HG02623 (cell line): ENCODE results near the gene GIPC3.
A peak's percentile ranks its signal among the peaks of the same experiment; 100 is the strongest.
"Not testable (repeated sequence)": the region's sequence is repeated elsewhere in the genome, so short reads cannot be mapped to it uniquely, and the experiment has no call there.

Experiments
- ATAC-seq: cut with Tn5 transposase; IDR thresholded peaks from one replicate; pipeline ENCODE4 v1.9.1; 2021; ENCODE audit warnings: moderate library complexity; ENCODE audit not compliant: unreplicated experiment

Gene GIPC3

DNA sequence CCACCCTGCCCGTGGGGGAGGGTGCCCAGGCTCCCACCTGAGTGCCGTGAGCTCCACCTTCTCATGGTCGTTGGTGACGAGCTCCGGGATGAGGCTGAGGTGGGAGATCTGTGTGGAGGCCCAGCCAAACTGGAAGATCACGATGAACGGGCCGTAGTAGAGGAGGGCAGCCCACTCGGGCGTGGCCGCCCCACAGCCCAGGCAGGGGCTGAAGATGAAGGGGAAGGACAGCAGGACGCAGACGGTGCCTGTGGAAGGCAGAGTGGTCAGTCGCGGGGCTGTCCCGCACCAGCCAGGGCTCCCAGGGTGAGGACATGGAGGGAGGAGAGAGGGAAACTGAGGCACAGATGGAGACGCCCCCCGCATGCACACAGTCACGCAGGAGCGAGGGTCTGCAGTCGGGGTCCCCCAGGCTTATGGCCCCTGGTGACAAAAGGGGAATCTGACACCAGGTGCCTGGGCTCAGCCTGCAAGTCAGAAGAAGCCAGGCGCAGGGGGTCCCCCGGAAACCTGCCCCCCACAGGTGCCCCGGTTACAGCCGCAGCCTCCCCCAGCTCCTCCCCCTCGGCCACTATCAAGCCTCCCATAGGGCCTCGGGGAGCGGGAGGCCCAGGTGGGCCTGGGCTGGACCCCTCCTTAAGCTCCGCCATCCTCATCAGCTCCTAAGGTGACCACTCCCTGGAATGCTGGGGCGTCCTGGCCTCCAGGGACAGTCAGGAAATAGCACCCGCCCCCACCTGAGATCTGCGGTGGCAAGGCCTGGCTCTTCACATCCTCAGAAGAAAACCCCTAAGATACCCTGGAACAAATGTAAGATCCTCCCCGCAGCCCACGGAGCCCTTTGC is 34.1 kb upstream of the GIPC3 start:
- ATAC-seq, result no peak

DNA sequence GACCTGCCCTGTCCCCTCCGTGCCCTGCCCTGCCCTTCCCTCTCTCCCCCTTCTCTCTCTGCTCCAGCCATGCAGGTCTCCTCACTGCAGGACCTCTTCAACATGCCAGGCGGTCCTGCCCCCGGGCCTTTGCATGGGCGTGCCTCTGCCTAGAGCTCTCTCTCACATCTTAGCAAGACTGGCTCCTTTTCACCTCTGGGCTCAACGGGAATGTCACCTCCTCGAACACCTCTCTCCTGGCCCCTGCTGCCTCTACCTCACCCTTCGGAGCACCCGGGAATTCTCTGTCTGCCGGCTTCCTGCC is 33.5 kb upstream of the GIPC3 start:
- no peak for ATAC-seq

DNA sequence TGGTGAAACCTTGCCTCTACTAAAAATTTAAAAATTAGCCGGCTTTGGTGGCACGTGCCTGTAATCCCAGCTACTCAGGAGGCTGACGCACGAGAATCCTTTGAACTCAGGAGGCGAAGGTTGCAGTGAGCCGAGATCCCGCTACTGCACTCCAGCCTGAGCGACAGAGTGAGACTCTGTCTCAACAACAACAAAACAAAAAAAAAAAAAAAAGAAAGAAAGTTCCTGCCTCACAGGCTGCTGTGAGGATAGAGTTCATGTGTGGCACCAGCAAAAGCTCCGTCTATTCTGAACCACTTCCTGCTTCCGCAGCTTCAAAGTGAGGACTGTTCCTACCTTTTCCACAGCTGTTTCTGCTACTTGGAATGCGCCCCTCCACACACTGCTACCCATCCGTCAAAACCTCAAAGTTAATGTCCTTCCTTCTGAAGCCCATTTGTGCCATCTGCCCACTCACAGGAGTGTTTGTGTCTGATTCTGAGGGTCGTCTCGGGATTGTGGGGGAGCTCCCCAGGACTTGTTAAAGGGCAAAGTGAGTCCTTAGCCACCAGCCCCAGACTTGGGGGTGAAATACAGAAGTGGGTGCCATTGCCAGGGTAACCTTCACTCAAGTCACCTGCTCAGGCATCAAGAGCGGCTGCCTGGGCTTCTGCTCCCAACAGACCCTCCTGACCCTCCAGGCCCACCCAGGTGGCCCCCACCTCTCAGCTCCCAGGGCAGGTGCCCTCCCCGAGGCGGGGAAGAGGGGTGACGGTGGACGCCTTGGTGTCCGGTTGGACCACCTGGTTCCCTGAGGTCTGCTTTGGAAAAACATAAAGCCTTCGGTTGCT is 30.8 kb upstream of the GIPC3 start:
- ATAC-seq, result no peak

DNA sequence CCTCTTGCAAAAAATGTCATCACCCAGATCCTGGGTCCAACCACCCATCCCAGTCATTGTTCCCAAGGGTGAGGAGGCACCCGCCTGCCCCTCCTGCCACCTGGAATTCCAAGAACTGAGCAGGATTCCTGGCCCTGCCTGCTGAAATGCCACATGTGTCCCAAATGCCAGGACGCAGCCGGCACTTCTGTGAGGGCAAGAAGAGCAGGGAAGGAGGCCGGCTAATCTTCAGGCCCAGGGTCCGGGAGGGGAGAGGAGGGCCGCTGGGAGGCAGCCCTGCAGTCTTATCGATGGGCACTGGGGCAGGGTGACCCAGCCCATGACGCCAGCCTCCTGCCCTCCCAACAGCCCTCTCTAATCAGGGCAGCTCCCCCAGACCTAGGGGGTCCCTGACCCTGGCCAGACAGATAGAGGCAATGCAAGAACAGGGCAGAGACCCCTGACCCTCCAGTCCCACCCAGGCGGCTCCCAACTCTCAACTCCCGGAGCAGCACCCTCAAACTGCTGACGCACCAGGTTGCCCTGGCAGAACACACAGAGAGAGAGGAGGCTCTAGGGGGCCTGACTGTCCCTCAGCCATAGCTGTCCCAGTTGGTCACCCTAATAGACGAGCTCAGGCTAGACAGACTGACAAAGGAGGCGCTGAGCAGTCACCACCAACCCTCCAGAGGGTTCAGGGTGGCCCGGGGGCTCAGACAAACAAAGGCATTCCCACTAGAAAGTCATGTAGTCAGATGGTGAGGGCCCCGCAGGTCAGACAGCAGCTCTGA is 29.4 kb upstream of the GIPC3 start:
- ATAC-seq, result no peak

DNA sequence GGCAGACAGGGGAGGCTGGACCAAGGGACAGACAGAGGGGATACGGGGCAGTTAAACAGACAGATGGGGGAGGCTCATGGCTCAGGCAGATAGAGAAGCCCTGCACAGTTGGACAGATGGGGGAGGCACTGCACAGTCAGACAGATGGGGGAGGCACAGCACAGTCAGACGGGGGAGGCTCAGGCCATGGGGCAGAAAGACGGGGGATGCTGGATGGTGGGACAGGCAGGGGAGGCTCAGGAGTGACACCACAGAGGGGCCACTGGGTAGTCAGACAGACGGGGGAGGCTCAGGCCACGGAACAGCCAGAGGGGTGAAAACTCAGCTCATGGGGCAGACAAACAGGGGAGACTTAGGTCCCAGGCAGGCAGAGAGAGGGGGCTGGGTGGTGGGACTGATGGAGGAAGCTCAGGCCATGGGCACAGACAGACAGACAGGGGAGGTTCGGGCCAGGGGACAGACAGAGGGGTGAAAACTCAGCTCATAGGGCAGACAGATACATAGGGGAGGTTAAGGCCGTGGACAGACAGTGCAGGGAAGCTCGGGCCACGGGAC is 28.8 kb upstream of the GIPC3 start:
- ATAC-seq, result no peak

DNA sequence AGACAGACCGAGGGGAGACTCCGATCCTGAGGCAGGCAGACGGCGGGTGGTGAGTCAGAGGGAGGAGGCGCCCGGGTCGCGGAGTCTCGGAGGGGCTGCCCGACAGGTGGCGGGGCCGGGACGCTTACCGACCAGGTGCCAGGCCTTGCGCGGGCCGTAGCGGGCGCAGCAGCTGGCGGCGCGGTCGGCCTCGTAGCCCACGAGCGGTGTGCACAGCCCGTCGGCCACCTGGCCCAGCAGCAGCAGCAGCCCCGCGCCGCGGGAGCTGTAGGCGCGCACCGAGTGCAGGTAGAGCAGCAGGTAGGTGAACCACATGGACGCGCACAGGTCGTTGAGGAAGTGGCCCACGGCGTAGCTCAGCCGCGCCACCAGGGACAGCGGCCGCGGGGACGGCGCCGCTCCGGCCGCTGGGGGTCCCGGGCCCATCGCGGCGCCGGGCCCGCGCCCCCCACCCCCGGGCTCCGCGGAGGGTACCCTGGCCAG is 28.3 kb upstream of the GIPC3 start:
- no peak for ATAC-seq

DNA sequence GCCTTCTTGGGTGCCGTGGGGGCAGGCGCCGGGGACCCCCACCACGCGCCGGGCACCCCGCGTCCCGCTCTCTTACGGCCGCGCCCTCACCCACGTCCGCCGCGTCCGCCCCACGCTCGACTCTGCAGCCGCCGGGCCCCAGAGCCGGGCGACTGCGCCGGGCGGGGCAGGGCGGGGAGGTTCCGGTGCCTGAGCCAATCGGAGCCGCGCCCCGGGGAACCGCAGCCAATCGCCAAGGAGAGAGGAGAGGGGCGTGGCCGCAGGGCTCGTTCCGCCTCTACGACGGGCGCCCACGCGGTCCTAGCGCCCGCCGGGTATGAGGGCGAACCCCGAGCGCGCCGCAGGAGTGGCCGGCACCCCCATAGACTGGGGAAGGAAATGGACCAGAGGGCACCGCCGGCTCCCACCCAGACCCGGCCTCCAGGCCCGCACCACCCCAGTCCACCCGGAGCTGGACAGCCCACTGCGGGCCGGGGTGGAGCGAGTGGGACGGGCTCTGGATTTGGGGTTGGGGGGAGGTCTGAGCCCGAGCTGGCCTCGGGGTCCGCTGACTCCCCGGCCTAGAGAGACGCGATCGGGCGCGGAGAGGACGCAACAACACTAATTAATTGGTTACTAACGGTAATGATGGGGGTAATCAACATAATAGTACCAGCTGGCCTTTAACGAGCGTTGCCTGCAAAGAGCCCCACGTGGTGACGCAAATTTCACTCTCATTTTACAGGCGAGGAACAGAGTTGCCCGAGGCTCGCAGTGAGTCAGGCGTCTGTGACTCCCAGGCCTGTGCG is 27.6 kb upstream of the GIPC3 start, which contains the start of gene MFSD12:
TSS of gene MFSD12 (minus strand) at position 126 of the 788 bp plus-strand sequence. CDS start 183 bp downstream, outside the sequence.
- peak; percentile 68 for ATAC-seq

DNA sequence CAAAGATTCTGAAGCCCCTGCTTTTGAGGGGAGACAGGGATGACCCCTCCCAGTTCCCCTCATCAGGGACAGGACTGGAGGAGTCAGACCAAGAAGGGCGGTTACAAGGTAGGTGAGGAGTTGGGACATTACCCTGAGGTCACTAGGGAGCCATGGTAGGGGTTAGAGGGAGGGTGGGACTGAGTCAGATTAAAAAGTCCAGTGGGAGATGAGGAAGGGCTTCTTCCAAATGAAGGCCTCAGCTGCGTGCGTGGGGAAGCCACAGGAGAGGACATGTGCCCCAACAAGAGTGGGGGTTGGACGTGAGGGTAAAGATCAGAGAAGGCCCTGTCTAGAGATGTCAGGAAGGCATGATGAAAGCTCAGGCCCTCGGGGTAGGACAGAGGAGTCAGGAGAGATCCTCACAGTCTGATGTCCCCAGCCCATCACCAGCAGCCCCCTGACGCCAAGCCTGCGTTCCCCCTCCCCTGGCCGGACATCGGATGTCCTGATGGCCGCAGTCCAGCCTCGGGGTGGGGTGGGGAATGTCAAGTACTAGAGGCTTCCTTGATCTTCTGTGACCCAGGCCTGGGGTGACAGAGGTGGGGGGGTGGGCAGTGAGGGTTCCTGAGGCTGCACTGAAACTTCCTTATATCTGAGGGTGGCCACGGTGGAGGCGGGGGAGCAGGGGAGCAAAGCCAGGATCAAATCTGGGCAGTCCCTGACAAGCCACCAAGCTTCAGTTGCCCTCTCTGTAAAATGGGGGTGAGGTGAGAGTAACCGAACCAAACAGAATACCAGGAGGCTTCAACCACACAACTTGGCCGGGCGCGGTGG is 21.4 kb upstream of the GIPC3 start:
- no peak for ATAC-seq

DNA sequence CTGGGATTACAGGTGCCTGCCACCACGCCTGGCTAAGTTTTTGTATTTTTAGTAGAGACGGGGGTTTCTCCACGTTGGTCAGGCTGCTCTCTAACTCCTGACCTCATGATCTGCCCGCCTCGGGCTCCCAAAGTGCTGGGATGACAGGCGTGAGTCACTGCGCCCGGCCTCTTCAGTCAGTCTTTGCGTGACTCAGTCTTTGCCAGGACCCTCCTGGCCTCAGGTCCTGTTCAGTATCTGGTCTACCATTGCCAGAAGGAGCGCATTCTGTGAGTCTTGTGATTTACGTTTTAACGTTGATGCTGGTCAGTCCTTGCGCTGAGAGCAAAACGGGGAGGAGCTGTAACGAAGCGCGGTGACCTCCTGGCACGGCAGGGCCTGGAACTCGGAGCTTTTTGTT is 20.1 kb upstream of the GIPC3 start:
- ATAC-seq, result no peak

DNA sequence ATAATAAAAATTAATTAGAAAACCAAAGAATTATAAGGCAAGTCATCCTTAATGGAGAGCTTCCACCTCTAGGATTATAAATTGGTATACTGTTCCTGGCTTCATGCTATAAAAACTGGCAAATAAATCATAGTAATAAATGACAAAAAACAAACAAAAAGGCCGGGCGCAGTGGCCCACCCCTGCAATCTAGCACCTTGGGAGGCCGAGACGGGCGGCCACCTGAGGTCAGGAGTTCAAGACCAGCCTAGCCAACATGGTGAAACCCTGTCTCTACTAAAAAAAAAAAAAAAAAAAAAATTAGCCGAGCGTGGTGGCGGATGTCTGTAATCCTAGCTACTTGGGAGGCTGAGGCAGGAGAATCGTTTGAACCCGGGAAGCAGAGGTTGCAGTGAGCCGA is 15.2 kb upstream of the GIPC3 start:
- ATAC-seq, result not testable (repeated sequence)

DNA sequence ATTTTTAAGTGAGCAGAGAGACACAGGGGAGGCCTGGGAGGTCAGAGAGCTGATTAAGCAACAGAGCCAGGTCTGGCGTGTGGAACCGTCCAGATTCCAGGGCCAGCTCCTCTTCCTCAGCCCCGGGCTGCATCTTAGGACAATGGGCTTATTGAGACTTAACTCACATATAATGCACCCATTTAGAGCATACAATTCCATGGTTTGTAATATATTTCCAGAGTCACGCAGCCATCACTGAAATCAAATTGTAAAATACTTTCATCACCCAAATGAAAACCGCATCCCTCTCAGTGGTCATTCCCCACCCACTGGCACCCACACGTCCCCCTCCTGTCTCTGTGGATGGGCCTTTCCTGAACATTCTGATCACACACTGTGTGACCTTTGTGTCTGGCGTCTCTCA is 14.7 kb upstream of the GIPC3 start:
- ATAC-seq, result no peak

DNA sequence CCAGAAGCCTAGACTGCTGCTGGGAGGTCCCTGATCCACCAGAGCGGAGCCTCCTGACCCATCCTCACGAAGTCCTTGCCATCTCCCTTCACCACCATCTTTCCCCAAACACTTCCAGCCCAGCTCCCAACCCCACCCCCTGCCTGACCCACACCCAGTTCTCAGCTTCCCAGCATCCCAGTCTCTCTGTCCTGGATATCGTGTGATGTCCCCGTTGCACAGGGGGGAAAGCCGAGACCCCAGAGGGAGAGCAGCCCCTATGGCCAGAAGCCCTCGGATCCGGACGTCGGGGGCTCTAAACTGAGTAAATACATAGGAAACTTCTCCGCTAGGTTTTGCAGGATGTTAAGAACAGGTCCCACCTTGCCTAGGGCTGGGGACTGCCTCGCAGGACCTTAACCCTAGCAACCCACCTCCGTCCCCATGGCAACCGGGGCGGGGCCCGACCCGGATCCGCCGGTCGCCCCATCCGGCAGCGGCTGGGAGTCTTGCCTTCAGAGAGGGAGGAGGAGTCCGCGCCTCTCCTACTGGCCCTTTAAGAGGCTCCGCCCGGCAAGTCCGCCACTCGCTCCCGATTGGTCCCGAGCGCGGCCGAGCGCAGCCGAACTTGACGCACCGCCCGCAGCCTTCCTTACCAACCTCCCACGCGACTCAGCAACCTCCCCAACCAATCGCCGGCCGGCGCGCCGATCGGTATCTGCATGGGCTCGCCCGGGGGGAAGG is 13.0 kb upstream of the GIPC3 start:
- ATAC-seq, result peak; percentile 91

DNA sequence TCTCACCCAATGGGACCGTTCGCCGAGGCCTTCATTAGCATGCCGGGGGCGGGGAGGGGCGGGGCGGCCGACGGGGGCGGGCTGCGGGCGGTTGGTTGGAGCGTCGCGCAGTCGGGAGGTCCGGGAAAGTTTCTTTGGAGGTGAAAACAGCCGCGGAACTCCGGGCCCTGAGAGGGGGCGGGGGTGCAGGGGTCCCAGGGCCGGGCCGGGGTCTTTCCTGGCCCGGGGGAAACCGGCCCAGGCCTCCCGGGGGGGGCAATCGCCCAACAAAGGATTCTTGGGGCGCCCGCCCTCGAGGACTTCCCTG is 12.5 kb upstream of the GIPC3 start, which contains the start of gene HMG20B:
TSS of gene HMG20B (plus strand) at position 90 of the 307 bp plus-strand sequence. CDS start 366 bp downstream, outside the sequence.
- ATAC-seq, result no peak

DNA sequence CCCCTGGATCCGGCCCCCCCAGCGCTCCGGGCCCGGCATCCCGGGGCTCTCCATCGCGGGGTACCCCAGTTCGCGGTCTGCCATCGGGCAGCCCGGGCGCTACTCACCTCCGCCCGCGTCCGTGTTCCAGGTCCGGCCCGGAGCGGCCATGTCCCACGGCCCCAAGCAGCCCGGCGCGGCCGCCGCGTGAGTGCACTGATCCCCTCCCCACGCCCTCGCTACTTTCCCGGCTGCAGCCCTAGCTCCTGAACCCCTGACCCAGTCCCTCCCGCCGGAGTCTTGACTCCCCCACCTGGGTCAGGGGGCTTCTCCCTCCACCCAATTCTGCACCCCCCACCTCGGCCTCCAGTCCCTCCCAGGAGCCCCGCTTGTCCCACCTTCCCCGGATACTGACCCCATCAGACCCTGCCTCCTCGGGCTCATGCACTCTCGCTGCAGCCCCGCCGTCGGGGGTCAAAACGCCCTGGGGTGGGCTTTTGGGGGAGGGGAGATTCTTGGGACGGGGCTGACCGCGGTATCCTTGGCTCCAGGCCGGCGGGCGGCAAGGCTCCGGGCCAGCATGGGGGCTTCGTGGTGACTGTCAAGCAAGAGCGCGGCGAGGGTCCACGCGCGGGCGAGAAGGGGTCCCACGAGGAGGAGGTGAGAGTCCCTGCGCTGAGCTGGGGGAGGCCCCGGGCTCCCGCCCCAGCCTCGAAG is 12.0 kb upstream of the GIPC3 start:
- ATAC-seq, result no peak

DNA sequence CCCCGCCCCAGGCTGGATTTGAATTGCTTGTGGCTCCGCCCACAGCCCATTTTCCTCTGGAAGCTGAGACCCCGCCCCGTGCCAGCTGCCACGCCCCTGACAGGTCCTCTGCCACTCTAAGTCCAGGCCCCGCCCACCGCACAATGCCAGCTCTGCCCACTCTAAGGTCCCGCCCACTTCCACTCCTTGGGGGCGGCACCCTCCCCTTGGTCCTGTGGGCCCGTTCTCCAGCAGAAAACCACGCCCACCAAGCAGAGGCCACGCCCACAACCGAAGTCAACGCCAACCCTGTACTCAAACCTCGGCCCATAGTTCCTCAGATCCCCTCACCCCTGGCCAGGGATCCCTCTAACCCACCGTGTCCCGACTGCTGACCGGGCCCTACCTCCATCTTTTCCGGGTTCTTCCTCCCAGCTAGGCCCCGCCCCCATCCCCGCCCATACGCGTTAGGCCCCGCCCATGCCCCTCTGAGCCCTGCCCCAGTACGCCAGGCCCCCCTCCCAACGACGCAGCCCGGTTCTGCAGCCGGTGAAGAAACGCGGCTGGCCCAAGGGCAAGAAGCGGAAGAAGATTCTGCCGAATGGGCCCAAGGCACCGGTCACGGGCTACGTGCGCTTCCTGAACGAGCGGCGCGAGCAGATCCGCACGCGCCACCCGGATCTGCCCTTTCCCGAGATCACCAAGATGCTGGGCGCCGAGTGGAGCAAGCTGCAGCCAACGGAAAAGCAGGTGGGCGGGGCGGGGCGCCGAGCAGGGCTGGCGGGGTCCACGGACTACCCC is 11.2 kb upstream of the GIPC3 start:
- ATAC-seq, result no peak

DNA sequence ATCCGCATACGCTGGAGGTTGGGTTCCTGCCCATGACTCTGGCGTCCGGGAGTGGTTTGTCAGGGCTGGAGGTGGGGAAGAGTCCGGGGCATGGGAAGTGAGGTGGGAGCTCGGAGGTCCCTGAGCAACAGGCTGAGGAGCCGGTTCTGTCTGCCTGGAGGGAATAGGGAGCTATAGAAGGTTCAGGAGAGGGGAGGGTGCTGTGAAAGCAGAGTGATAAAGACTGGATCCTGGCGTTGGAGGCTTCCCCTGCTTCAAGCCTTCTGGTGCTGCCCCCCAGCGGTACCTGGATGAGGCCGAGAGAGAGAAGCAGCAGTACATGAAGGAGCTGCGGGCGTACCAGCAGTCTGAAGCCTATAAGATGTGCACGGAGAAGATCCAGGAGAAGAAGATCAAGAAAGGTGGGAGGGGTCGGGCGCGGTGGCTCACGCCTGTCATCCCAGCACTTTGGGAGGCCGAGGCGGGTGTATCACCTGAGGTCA is 10.0 kb upstream of the GIPC3 start:
- no peak for ATAC-seq

DNA sequence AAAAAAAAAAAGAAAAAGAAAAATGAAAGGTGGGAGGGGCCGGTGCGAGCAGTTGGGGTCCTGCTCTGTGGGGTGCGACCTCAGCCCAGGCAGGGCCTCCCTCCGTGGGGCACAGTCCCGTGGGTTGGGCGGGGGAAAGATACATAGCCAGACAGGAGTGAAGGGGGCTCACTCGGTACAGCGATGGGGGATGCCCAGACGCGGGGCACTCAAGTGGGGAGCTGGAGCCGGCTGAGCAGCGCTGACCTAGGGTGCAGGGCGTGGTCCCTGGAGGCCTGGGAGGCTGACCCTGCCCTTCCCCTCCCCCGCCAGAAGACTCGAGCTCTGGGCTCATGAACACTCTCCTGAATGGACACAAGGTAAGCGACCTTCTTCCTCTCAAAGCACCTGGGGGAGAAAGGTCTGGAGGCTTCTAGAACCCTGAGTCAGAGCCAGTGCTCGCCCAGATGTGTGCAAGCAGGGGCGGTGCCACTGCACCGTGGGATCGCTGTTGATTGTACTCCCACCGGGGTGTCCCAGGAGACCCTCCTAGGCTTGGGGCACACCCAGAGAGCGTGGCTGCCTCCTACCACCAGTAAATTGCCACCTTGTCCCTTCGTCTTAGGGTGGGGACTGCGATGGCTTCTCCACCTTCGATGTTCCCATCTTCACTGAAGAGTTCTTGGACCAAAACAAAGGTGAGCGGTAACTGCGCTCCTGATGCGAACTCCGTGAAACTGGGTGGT is 9.2 kb upstream of the GIPC3 start:
- ATAC-seq, result no peak
